Middle frontal gyrus (tissue), 1 donor: ENCODE data around the gene PCNX1.
A peak's percentile ranks its signal among the peaks of the same experiment; 100 is the strongest.
"Not testable (repeated sequence)": the region's sequence is repeated elsewhere in the genome, so short reads cannot be mapped to it uniquely, and the experiment has no call there.

Experiments
- DNase-seq: peaks from one replicate; pipeline ENCODE4 v3.0.0-alpha.2; 2015; ENCODE audit warnings: low spot score; ENCODE audit errors: extremely low spot score

PCNX1 gene

DNA sequence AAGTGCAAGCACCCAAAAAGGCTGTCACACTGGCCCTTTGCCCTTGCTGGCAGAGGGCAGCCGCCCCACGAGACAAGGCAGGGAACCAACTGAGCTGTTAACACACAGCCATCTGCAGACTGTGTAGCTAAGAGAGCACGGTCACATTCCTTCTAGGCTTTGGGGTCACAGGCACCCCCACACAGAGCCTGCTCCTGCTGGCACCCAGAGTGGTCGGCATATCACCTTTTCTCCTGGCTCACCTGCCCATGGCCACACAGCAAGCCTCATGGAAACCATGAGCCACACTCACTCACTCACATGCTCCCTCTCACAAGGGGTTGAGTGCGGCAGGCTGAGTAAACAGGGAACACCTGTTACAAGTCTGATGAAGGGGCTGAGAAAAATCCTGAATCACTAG is 214.5 kb downstream of the PCNX1 start:
- DNase-seq: no peak

DNA sequence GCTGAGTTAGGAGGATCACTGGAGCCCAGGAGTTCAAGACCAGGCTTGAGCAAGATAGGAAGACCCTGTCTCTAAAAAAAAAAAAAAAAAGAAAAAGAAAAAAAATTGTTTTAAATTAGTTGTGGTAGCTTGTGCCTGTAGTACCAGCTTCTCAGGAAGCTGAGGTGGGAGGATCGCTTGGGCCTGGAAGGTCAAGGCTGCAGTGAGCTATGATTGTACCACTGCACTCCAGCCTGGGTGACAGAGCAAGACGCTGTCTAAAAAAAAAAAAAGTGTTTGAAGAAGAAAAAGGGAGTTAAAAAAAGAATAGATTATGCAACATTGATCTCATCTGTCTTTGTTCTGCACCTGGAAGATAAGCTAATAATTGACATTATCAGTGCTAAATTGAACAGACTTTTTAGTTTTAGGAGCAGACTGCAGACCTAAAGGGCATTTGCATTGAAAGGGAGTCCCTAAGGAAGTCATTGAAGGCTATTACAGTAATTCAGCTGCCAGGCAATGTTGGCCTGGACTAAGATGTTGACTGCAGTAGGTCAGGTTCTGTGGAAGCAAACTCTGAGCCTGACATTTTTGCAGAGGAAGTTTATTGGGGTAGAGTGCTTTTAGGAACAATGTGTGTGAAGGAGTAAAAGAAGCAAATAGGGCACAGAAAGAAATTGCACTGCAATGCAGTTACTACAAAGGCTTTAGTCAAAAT is 215.8 kb downstream of the PCNX1 start:
- DNase-seq: no peak

DNA sequence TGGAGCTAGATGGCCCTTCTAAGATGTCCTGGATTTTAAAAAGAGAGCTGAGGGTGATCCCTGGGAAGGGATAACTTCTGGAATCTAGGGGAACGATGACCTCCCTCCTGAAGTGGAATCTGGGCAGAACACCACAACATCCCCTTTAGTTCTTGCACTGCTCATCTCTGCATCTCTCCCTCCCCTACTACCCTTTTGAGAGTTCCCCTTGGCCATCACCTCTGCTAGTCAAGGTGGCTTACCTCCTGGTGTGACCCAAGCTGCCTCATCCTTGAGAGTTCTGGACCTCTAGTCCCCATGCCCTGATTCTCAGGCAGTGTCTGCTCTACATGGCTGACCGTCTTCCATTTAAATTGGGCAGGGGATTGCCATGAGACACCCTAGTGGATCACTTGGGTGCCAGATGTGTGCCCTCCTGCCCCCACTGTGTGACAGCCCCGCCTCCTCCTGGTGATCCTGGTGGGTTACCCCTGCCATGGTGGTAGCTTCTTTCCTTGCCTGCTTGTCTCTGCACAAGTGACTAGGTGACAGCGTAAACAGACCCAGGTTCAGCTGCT is 216.4 kb downstream of the PCNX1 start:
- no peak for DNase-seq

DNA sequence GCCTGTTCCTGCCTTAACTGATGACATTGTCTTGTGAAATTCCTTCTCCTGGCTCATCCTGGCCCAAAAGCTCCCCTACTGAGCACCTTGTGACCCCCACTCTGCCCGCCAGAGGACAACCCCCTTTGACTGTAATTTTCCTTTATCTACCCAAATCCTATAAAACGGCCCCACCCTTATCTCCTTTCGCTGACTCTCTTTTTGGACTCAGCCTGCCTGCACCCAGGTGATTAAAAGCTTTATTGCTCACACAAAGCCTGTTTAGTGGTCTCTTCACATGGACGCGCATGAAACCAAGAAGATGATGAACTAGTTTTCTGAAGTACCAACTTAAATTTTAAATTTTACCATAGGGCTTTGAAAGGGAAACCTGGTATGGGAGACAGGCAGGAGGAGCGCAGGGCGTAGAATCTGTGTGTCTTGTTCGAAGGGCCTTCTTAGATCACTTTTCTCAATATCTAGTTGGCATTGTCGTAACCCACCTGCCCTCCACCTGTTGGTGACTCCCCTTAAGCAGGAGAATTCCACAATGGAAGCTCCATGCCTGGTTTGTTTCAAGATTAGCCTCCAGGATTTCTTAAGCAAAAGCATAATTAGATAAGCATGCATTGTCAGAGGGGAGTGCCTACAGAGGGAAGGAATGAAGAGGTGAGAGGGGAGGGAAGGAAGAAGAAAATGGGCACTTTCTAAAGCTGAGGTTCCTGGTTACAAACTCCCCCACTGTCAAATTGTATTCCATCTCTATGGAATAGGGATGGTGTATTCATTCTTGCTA is 222.6 kb downstream of the PCNX1 start:
- DNase-seq: not testable (repeated sequence)

DNA sequence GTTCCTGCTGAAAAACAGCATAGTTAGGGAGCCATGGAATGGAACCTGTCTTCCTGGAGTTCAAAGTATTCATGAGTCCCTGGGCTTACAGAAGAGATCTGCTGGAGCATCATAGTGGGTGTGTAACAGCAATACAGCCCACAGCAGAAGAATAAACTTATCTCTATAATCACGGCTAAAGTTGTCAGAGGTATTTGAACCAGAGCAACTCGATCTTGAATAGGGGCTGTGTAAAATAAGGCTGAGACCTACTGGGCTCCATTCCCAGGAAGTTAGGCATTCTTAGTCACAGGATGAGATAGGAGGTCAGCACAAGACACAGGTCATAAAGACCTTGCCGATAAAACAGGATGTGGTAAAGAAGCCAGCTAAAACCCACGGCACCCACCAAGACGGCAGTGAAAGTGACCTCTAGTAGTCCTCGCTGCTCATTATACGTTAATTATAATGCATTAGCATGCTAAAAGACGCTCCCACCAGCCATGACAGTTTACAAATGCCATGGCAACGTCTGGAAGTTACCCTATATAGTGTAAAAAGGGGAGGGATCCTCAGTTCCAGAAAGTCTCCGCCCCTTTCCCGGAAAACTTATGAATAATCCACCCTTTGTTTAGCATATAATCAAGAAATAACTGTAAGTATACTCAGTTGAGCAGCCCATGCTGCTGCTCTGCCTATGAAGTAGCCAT is 223.4 kb downstream of the PCNX1 start:
- no peak for DNase-seq

DNA sequence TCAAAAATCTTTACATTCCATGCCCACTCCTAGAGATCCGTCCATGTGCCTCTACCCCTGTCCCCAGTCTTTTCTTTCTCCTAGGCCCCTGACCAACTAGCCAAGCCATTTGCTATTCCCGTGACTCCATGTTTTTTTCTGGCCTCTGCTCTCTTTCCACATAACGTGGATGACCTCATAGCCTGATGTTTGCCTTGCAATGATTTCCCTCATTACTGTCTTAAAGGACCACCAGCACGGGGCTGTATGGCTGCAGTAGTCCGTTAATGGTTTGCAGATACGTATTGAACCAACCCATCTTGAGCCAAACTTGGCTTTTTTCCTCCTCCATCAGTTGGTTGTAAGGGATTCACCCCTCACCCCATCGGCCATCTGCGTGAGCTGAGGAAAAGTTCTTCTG is 226.0 kb downstream of the PCNX1 start:
- DNase-seq: no peak

DNA sequence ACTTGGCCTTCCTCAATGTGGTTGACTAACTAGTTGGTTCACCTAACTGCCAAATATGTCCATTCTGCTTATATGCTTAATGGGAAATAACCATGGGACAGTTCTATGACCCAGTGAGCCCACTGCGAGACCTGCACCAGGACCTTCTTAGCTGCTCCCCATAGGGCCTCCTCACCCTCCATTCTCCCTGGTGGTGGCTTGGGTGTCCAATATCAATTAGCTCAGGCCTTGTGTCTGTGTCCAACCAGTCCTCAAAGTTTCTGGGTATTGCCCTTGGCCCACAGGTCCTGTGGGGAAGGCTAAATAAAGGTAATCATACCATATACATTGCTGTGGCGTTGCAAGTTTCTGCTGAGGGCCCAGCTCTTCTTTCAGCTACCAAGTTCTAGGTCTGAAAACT is 228.2 kb downstream of the PCNX1 start:
- no peak for DNase-seq

DNA sequence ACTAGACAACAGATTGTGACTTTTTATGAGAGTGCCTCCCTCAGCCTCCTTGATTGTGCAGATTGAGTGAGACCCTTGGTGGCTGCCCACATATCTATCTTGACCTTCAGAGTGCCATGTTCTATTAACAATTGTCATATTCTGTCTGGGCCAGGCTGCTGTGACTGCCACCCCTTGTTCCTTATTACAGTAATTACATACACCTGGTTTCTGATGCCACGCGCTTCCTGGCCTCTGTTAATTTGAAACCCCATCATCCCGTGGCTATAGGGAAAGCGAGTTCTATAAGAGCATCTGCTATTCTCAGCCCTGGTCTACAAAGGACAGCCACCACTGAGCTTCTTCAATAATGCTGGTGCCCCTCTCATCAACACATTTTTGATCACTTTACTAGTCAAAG is 228.7 kb downstream of the PCNX1 start:
- no peak for DNase-seq

DNA sequence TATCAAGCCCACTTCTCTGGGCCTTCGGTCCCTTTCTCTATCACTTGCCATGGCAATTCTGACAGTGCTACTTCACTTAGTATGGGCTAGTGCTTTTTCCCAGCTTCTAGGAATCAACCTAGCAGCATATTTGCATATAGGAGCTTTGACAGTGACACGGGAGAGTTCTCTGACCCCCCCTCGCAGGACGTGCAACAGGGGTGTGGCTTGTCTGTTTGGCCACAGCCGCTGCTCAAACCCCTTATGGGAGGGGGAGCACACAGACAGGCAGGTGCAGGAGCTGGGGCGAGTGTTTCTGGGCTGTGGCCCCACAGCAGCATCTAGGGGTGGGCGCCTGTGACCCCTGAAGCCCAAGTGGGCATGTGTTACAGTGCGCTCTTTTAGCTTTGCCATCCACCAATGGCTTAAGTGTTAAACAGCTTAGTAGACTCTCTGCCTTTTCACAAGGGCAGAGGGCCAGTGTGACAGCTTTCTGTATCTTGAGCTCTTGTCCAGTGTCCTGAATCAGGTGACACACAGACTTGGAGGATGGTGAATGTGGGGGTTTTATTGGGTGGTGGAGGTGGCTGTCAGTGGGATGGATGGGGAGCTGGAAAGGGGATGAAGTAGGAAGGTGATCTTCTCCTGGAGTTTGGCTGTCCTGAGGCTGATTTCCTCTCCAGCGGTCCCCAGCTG is 229.3 kb downstream of the PCNX1 start:
- no peak for DNase-seq

DNA sequence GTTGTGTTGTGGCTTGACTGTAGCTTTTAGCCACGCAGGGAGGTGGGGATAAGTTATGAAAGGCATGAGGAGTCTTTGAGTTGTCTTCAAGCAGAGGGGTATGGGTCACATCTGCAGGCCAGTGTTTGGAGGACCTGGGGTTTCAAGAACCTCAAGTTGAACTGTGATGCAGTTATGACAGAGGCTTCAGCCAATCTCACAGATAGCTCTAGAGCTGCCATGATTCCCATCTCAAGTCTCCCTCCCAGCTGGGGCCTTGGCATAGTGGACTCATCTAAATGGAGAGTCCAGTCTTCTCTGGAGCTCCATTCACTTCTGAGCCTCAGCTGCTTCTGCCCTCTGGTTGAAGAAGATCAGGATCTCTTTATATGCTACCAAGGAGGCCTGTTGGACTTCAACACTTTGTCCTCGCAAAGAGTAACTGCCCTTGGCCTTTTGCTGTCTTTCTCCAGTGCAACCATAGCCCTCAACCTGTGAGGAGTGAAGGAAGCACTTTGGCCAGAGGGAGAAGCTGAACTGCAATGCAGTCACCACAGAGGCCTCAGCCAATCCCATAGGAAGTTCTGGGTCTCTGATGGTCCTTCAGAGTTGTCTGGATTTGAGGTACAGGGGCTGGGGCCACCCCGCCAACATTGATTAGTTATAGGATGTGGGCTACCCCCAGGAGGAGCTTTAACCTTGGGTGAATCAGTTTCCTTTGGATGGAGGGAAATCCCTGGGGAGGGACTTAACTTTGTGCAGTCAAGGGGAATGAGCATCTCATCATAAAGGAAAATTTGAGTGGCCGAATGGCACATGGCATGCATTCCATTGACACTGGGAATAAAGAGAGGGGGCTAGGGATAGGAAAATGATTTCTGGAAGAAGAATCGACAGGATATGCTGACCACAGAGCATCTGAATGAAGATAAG is 230.5 kb downstream of the PCNX1 start:
- no peak for DNase-seq

DNA sequence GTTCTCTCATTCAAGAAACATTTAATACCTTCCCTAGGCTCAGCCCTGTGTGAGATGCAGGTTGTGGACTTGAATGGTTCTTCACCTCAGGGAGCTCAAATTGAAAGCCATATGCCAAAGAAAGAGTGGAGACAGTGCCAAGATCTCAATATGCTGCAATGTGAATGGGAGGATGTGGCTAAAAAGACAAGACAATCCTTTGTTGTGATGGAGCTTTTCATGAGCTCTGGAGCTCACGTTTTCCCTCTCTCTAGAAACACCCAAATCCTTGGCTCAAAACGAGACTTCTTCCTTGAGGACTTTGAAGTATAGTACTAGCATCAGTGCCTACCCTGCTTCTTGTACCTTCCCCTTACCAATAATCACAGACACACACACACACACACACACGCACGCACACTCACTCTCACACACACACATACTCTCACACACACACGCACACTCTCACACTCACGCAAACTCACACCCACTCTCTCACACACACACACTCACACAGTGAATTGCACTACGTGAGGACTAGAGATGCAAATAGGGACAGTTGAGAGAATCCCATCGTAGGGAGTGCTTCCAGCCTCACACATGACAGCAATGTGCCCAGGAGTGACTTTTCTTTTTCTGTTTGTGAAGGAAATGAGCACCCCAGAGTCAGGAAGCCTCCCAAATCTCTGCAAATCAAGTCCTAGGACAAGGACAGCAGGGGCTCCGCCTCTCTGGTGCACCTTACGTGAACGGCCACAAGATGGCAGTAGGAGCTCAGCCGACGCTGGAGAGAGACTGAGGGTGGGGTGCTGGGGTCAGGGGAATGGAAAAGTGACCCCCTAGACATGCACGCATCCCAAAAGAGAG is 231.4 kb downstream of the PCNX1 start:
- DNase-seq: peak; percentile 29

DNA sequence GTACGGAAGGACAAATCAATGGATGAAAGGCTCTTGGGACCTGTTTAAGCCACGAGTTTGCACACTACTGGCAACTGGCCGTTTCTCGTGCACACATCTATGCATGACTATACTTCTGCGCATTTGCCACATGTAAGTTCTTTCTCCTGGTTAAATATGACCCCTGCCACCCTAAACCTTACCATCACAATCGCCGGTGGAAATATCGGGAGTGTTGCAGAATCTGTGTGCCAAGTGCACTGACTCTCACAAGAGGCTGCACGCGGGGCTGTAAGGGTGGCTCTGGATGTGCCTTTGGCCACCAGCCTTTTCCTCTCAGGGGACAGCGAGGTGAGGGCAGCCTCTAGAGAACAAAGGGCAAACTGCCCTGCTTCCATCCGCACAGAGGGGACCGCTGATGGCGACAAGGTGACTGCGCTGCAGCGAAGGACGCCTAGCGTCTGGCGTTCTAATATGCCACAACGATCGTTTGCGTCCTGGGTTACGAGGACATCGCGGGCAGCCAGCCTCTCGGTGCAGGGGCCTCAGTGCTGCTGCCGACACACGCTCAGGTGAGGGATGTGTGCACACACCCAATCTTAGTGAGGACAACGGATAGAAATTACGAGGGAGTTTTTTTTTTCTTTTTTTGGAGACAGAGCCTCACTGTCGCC is 232.2 kb downstream of the PCNX1 start:
- no peak for DNase-seq

DNA sequence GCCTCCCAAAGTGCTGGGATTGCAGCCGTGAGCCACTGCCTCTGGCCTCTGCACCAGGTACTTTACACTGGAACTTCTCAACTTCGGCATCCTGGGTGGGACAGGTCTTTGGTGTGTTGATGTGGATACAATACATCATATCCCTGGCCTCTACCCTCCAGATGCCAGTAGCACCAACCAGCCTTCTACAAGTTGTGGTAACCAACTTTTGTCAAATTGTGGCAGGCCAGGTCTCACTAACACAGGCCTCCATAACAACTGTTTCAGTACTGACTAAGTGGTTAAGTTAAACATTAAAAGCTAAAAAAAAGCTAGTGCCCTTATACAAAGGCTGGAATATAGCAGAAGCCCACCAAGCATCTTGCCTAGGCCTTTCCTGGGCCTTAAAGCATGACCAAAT is 232.9 kb downstream of the PCNX1 start:
- DNase-seq: no peak

DNA sequence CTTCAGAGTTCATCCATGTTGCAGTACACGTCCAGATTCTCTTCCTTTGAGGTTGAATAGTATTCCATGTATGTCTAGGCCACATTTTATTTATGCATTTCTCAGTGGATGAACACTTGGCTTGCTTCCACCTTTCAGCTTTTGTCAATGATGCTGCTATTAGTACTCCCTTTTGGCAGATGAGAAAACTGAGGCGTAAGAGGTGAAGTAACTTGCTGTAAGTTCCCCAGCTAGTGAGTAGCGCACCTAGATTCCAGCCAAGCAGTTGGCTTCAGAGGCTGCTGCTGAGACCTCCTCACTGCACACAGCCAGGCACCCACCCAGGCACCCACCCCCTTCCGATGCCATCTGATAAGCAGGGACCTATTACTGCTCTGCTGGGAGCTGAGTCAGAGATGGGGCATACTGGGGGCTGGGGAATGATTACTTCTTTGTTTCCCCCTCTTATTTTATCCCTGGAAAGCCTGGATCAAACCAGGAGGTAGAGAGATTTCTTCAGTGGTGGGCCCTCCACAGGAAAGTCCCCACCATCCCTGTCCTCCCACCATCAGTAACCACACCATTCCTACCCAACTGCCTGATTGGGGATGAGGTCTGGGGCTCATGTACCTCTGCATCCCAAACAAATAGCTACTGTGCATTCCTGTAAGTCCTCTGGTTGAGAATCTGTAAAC is 234.6 kb downstream of the PCNX1 start:
- DNase-seq: no peak

DNA sequence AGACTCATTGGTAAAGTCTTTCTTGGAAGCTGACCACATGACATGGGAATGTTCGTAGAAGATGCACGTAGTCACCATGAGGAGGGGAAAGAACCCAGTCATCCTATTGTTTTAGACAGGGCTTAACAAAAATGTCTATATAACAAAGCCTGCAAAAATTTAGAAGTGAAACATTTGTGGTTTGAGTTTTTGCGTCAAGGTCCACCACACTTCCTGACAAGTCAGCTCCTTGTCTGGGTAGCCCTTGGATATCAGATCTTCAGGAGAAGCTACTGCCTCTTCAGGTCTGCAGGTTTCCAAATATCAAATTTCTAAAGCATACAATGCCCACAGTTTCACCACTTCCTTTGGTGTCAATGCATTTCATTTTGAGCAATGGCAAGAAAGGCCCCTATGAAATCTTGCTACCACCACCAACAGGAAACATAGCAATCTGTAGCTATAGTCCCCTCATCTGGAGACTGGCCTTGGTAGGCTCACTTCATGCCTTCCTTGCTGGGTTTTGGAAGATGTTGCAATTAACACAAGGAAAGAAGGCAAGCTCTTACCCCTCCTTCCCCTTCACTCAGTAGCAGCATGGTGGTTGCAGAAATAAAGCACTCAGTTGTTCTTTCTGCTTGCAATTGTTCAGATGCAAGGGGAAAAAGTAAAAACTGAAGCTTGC is 235.2 kb downstream of the PCNX1 start:
- DNase-seq: no peak

DNA sequence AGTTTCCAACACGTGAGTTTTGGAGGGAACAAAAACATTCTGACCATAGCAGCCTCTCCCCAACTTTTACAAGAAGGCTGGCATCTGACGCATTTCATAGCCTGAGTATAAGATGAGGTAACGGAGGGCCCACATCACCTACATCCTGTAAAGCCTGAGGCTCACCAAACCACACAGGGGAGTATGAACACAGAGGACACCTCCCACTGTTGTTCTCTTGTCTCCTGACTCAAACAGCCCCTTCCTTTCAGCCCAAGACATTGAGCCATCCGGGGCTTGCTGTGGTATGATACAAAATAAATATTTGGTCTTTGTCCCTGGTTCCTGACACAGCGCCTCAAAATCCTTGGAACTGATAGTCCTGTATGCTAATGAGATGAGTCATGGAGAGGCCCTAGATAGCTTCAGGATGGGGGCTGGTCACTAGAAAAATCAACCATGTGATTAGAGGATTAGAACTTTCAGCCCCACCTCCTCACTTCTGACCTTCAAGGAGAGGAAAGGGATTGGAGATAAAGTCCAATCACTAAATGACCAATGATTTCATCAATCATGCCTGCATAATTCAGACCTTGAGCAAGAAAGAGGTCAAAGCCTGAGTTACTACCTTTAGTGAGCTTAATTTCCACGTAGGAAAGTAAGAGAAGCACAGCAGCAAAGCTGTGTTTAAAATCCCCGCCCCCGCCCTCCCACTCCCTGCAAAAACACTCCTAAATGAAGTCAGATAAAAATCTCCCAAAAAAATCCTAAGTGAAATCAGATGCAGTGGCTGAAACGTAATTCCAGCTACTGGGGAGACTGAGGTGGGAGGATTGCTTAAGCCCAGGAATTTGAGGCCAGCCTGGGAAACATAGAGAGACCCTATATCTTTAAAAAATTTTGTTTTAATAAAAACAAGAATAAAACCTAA is 236.4 kb downstream of the PCNX1 start:
- no peak for DNase-seq

DNA sequence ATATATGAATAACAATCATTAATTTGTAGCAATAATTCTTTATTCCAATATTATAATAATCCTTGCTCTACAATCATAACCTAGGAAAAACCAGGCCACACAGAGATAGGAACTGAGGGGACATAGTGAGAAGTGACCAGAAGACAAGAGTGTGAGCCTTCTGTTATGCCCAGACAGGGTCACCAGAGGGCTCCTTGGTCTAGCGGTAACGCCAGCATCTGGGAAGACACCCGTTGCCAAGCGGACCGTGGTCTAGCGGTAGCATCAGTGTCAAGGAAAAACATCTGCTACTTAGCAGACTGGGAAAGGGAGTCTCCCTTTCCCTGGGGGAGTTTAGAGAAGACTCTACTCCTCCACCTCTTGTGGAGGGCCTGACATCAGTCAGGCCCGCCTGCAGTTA is 240.1 kb downstream of the PCNX1 start:
- not testable (repeated sequence) for DNase-seq
